GM12878 (cell line): Measurements from ENCODE around the gene DAAM2. TPM values are rescaled to one million over a fixed set of nuclear protein-coding genes. Genes with fewer than 3 reads are reported as not detected.

Source experiments
- ATAC-seq: fragments of 200-7000 bp; cut with Tn5 transposase; 3 replicates; pipeline ENCODE4 v1.9.1; 2020; ENCODE audit warnings: mild to moderate bottlenecking, moderate library complexity
- BruUV-seq: library from RNA; stranded (reverse); fragments of 400-500 nt; replicated peaks from 2 replicates; lab custom pipeline; 2021; lab: Mats Ljungman, UMichigan
- CTCF ChIA-PET: fragments of 300-600 bp; sonication (Branson Sonifier 250); formaldehyde crosslinking; extraction: SDS; loops from one replicate; lab custom pipeline; 2021; ENCODE audit warnings: inconsistent platforms; lab: Yijun Ruan, JAX
- POLR2A ChIA-PET: fragments of 350-600 bp; formaldehyde crosslinking; extraction: SDS; loops from one replicate; lab custom pipeline; 2021; ENCODE audit warnings: inconsistent platforms; lab: Charles Lee
- RAD21 ChIA-PET: fragments of 300-600 bp; sonication (Branson Sonifier 250); formaldehyde crosslinking; loops from one replicate; lab custom pipeline; 2023; ENCODE audit warnings: antibody characterized with exemption; ENCODE audit not compliant: unreplicated experiment; lab: Charles Lee
- SMC1A ChIA-PET: fragments of 300-600 bp; sonication (Branson Sonifier 250); formaldehyde crosslinking; loops from one replicate; lab custom pipeline; 2023; ENCODE audit not compliant: unreplicated experiment, uncharacterized antibody; lab: Charles Lee
- DNase-seq: peaks from one replicate; pipeline ENCODE4 v3.0.0-alpha.2; 2011; ENCODE audit warnings: low read depth, low spot score
- FAIRE-seq: peaks from 3 replicates; lab custom pipeline; 2011; peaks lifted over from hg19 to GRCh38; lab: Jason Lieb, UNC
- H2AFZ ChIP-seq: 2 replicates; pipeline ENCODE4 v1.6.0; 2011; ENCODE audit warnings: low read depth, low read length, control low read depth; ENCODE audit not compliant: control insufficient read depth
- H3K27ac ChIP-seq: 2 replicates; pipeline ENCODE4 v1.5.1; 2011; ENCODE audit warnings: control low read depth; ENCODE audit not compliant: control insufficient read depth, insufficient read depth
- H3K27me3 ChIP-seq, 2 experiments: replicated peaks in 1 of 2; 2 replicates each; pipeline versions ENCODE4 v1.6.0 to v1.6.1; 2011; ENCODE audit warnings: low read length in 1 of 2; ENCODE audit not compliant: control insufficient read depth in 2 of 2, insufficient read depth in 2 of 2
- H3K36me3 ChIP-seq, 2 experiments: 2 replicates each; pipeline ENCODE4 v1.5.1; 2011; ENCODE audit warnings: low read length in 1 of 2; ENCODE audit not compliant: control insufficient read depth in 2 of 2, insufficient read depth in 2 of 2
- H3K4me1 ChIP-seq: 2 replicates; pipeline ENCODE4 v1.6.1; 2011; ENCODE audit warnings: mild to moderate bottlenecking, low read length, moderate library complexity, mixed read lengths; ENCODE audit not compliant: control insufficient read depth, insufficient read depth
- H3K4me2 ChIP-seq: 2 replicates; pipeline ENCODE4 v1.6.0; 2011; ENCODE audit warnings: control low read depth; ENCODE audit not compliant: control insufficient read depth, insufficient read depth
- H3K4me3 ChIP-seq: fragments of 200-600 bp; sonication (generic); 2 replicates; pipeline ENCODE4 v1.5.1; 2016
- H3K79me2 ChIP-seq: 2 replicates; pipeline ENCODE4 v1.6.0; 2011; ENCODE audit warnings: low read length; ENCODE audit not compliant: control insufficient read depth, insufficient read depth
- H3K9ac ChIP-seq: 2 replicates; pipeline ENCODE4 v1.8.0; 2011; ENCODE audit warnings: low read length, control low read depth, mixed read lengths; ENCODE audit not compliant: control insufficient read depth, insufficient read depth
- H3K9me3 ChIP-seq: replicated peaks from 3 replicates; pipeline ENCODE4 v1.5.1; 2011; ENCODE audit warnings: mild to moderate bottlenecking, low read length; ENCODE audit not compliant: control insufficient read depth, insufficient read depth
- H4K20me1 ChIP-seq: 2 replicates; pipeline ENCODE4 v1.6.0; 2011; ENCODE audit not compliant: control insufficient read depth, insufficient read depth
- EED ChIP-seq: sonication (generic); IDR thresholded peaks from 2 replicates; pipeline ENCODE4 v1.6.1; 2016; ENCODE audit warnings: antibody characterized with exemption, low read depth
- IKZF2 ChIP-seq, 2 experiments: fragments of 450-650 bp; IDR thresholded peaks; 2 replicates each; pipeline ENCODE4 v1.6.1; 2017; ENCODE audit warnings: mild to moderate bottlenecking in 2 of 2, moderate library complexity in 2 of 2
- IRF4 ChIP-seq: IDR thresholded peaks from 2 replicates; pipeline ENCODE4 v1.6.1; 2011; ENCODE audit warnings: low read depth, low read length
- JUND ChIP-seq: IDR thresholded peaks from 2 replicates; pipeline ENCODE4 v1.6.1; 2012; ENCODE audit warnings: low read depth, mild to moderate bottlenecking, low read length, improper control_type of control experiment, moderate library complexity
- NFIC ChIP-seq: IDR thresholded peaks from 2 replicates; pipeline ENCODE4 v1.6.1; 2012; ENCODE audit warnings: low read depth, mild to moderate bottlenecking, inconsistent platforms, low read length, moderate library complexity
- NR2C2 ChIP-seq: IDR thresholded peaks from 2 replicates; pipeline ENCODE4 v1.6.1; 2011; ENCODE audit warnings: borderline replicate concordance, low read depth; ENCODE audit not compliant: control insufficient read depth, insufficient read length
- SMARCA5 ChIP-seq: fragments of 450-650 bp; IDR thresholded peaks from 2 replicates; pipeline ENCODE4 v1.6.1; 2017; ENCODE audit warnings: mild to moderate bottlenecking
- SP1 ChIP-seq: IDR thresholded peaks from one replicate; pipeline ENCODE4 v1.6.1; 2011; ENCODE audit warnings: low read depth, low read length
- SRF ChIP-seq, 2 experiments: IDR thresholded peaks; 2 replicates each; pipeline ENCODE4 v1.6.1; 2011; ENCODE audit warnings: low read depth in 2 of 2, low read length in 2 of 2, mild to moderate bottlenecking in 1 of 2, moderate library complexity in 1 of 2
- TBL1XR1 ChIP-seq: IDR thresholded peaks from 2 replicates; pipeline ENCODE4 v1.6.1; 2012; ENCODE audit warnings: low read depth, low read length, improper control_type of control experiment
- USF2 ChIP-seq: IDR thresholded peaks from 2 replicates; pipeline ENCODE4 v1.6.1; 2011; ENCODE audit warnings: low read depth, low read length, improper control_type of control experiment, borderline replicate concordance
- ZBTB11 ChIP-seq: fragments of 450-650 bp; formaldehyde crosslinking; IDR thresholded peaks from 2 replicates; pipeline ENCODE4 v1.5.0; 2022; ENCODE audit warnings: mild to moderate bottlenecking, missing genetic modification characterization
- WGBS: methylation state at CpG from one replicate; pipeline ENCODE4 v1.1.6; 2016; ENCODE audit warnings: low lambda C conversion rate; ENCODE audit not compliant: insufficient replicate concordance, insufficient coverage; ENCODE audit errors: missing lambda C conversion rate; 5-methylcytosine and 5-hydroxymethylcytosine counted together
- in situ Hi-C: fragments of 300-500 bp; cut with MboI; formaldehyde crosslinking; loops from 9 replicates; pipeline ENCODE4 v1.14.3; 2018; ENCODE audit warnings: mixed read lengths
- intact Hi-C: fragments of 100-400 bp; cut with micrococcal nuclease; formaldehyde crosslinking; loops from one replicate; pipeline ENCODE4 v1.14.2; 2022; ENCODE audit not compliant: unreplicated experiment
- polyA plus RNA-seq, 11 experiments: library from polyadenylated mRNA; depleted of rRNA in 4 of 11; unstranded in 6 of 11; stranded (reverse) in 5 of 11; fragments of >200 nt; fragmentation: Nextera tagmentation in 4 of 11; fragmentation: Illumina TruSeq in 1 of 11; extraction: Ambion mirVana in 4 of 11; extraction: Trizol in 1 of 11; gene quantifications; 1 replicate in 1 of 11; 2 replicates in 10 of 11; pipeline versions ENCODE4 v1.2.1 to v1.2.3, GENCODE V29; 2011 to 2016; ENCODE audit warnings: inconsistent platforms in 2 of 11, missing spikeins in 2 of 11, low read depth in 1 of 11
- total RNA-seq, 4 experiments: library from RNA; depleted of rRNA in 3 of 4; stranded (reverse); fragments of >200 nt in 3 of 4; fragmentation: Illumina TruSeq in 1 of 4; extraction: Trizol in 1 of 4; gene quantifications; 2 replicates each; pipeline versions ENCODE4 v1.2.1 to v1.2.3, GENCODE V29; 2013 to 2021

DAAM2 gene
- total and polyA plus RNA-seq, 10 of the 15 experiments (the other 5 are each of a cell fraction or from before 2014, with no cell fraction given), result 0.05 to 0.22 TPM; not detected in 8

- Histone ChIP-seq H3K9ac (no peak overlapping the region), H3K79me2 (no peaks in the 10 kb centered on the region), H3K27ac (no peak overlapping the region), H4K20me1 (no peaks in the 10 kb centered on the region), H3K9me3 (no peaks in the 10 kb centered on the region), H3K4me1 (no peaks in the 10 kb centered on the region), H3K27me3 (no peaks in the 10 kb centered on the region; a peak in 1 of 4 replicates), H2AFZ (no peak overlapping the region), H3K36me3 (no peaks in the 10 kb centered on the region), H3K4me3 (no peak overlapping the region), H3K4me2 (no peak overlapping the region)
- peak; percentile 39 for ATAC-seq
- no TSS peak for BruUV-seq
- ChIA-PET POLR2A (no interaction called here), SMC1A (interaction anchor here (1.3 to 6.5 kb wide), 7 partner anchors 9 to 488 kb away, joined by 3 to 38 read pairs (median 4); no protein-coding TSS in a partner anchor)
- peak; percentile 17 for DNase-seq
- 46% methylated on average over 2 of the region's 2 CpGs for WGBS
- TF ChIP-seq EED (no peak), SMARCA5 (no peak), IRF4 (no peak), JUND (no peak), SP1 (no peak), TBL1XR1 (no peak), NR2C2 (no peak), USF2 (no peak), IKZF2 (IDR thresholded peaks at IDR 0.05) (no peak), SRF (IDR thresholded peaks at IDR 0.05; ENCODE audit: low read depth in 2 of 2, low read length in 2 of 2) (no peak), ZBTB11 (CRISPR knock-in tag) (no peak), NFIC (no peak)
- TF ChIP-seq, all 136 proteins: peak for 0
- no peak for FAIRE-seq
- ChIA-PET CTCF (interaction anchor here (1.1 to 9.0 kb wide), 3 partner anchors 14 to 488 kb away, joined by 3 to 135 read pairs (median 5); no protein-coding TSS in a partner anchor), RAD21 (interaction anchor here (0.8 to 1.4 kb wide), 4 partner anchors 15 to 186 kb away, joined by 3 read pairs; no protein-coding TSS in a partner anchor)
- in situ Hi-C loops (no loop called here), intact Hi-C loops (no loop called here)
These were observed 58.6 kb downstream of the DAAM2 start for GRCh38 chr6:39850736-39851297.
